A673 (cell line): ENCODE measurements around the gene AHDC1. TPM values are rescaled to one million over a fixed set of nuclear protein-coding genes. Genes with fewer than 3 reads are reported as not detected.

Experiments used
- BruUV-seq: library from RNA; stranded (reverse); fragments of 400-500 nt; replicated peaks from 2 replicates; lab custom pipeline; 2021; lab: Mats Ljungman, UMichigan
- CTCF ChIA-PET: fragments of 300-600 bp; sonication (Branson Sonifier 250); formaldehyde crosslinking; loops from one replicate; lab custom pipeline; 2022; ENCODE audit warnings: antibody characterized with exemption; lab: Charles Lee
- POLR2A ChIA-PET: fragments of 300-600 bp; sonication (Branson Sonifier 250); formaldehyde crosslinking; loops from one replicate; lab custom pipeline; 2022; ENCODE audit warnings: antibody characterized with exemption; ENCODE audit not compliant: low non-redundant PET; lab: Charles Lee
- DNase-seq: peaks from one replicate; pipeline ENCODE4 v3.0.0-alpha.2; 2015; ENCODE audit warnings: low spot score
- H3K27ac ChIP-seq: fragments of 200-600 bp; sonication (generic); 2 replicates; pipeline ENCODE4 v1.5.1; 2016; ENCODE audit warnings: mixed run types, low read depth, mild to moderate bottlenecking, mixed read lengths, antibody characterized with exemption, low read length; ENCODE audit not compliant: poor library complexity, severe bottlenecking
- H3K27me3 ChIP-seq: fragments of 200-600 bp; sonication (generic); replicated peaks from 2 replicates; pipeline ENCODE4 v1.6.1; 2017; ENCODE audit warnings: mixed run types, low read depth, mild to moderate bottlenecking, mixed read lengths, antibody characterized with exemption, low read length; ENCODE audit not compliant: insufficient read depth, poor library complexity
- H3K36me3 ChIP-seq: fragments of 200-600 bp; sonication (generic); 2 replicates; pipeline ENCODE4 v1.6.1; 2016; ENCODE audit warnings: mixed run types, mild to moderate bottlenecking, mixed read lengths, antibody characterized with exemption, low read length; ENCODE audit not compliant: insufficient read depth, poor library complexity, severe bottlenecking
- H3K4me1 ChIP-seq: fragments of 200-600 bp; sonication (generic); 2 replicates; pipeline ENCODE4 v1.6.1; 2017; ENCODE audit warnings: mixed run types, mild to moderate bottlenecking, mixed read lengths, antibody characterized with exemption, low read length; ENCODE audit not compliant: insufficient read depth, poor library complexity, severe bottlenecking
- H3K4me3 ChIP-seq: fragments of 200-600 bp; sonication (generic); 2 replicates; pipeline ENCODE4 v1.5.1; 2016; ENCODE audit warnings: low read depth, mixed run types, mild to moderate bottlenecking, mixed read lengths, low read length; ENCODE audit not compliant: poor library complexity, severe bottlenecking
- H3K9me3 ChIP-seq: fragments of 200-600 bp; sonication (generic); 2 replicates; pipeline ENCODE4 v1.6.1; 2016; ENCODE audit warnings: mixed run types, low read depth, mild to moderate bottlenecking, mixed read lengths, antibody characterized with exemption, low read length; ENCODE audit not compliant: poor library complexity, severe bottlenecking
- CTCF ChIP-seq: fragments of 300-800, 200-600 bp; sonication (generic); conservative IDR thresholded peaks from 2 replicates; pipeline ENCODE4 v1.5.1; 2017; ENCODE audit warnings: low read depth, mild to moderate bottlenecking, antibody characterized with exemption, low read length, moderate library complexity, mixed read lengths
- EZH2 ChIP-seq: fragments of 200-600 bp; sonication (generic); IDR thresholded peaks from 2 replicates; pipeline ENCODE4 v1.6.1; 2017; ENCODE audit warnings: borderline replicate concordance, low read depth, mild to moderate bottlenecking, mixed read lengths, antibody characterized with exemption, low read length; ENCODE audit not compliant: poor library complexity, severe bottlenecking
- intact Hi-C: fragments of 100-400 bp; cut with micrococcal nuclease; formaldehyde crosslinking; loops from one replicate; pipeline ENCODE4 v1.10.0; 2022; ENCODE audit not compliant: unreplicated experiment
- total RNA-seq: library from RNA; stranded (reverse); gene quantifications from 2 replicates; pipeline ENCODE4 v1.2.3, GENCODE V29; 2021

Gene AHDC1
- total RNA-seq, 1 experiment from 2014 or later, result 33.2 TPM

GRCh38 chr1:27520651-27521050 lies 83.3 kb downstream of the AHDC1 start:
- ChIA-PET POLR2A (no interaction called here), CTCF (interaction anchor here (0.5 kb wide), 1 partner anchor 144 kb away, joined by 3 read pairs; no protein-coding TSS in a partner anchor)
- H3K27me3 ChIP-seq, result no peaks in the 10 kb centered on the region
- no peak for DNase-seq
- no peak overlapping the region for H3K27ac ChIP-seq
- no peaks in the 10 kb centered on the region for H3K9me3 ChIP-seq
- no peak for TF ChIP-seq EZH2
- TF ChIP-seq CTCF, result no peak
- H3K4me3 ChIP-seq, result no peak overlapping the region
- peaks cover 33% of the 10 kb centered on the region for H3K4me1 ChIP-seq
- no TSS peak for BruUV-seq
- intact Hi-C loops, result no loop called here
- H3K36me3 ChIP-seq, result no peaks in the 10 kb centered on the region

- H3K27ac ChIP-seq, result no peak overlapping the region
- intact Hi-C loops, result no loop called here
- ChIA-PET POLR2A (interaction anchor here (0.7 kb wide), 1 partner anchor 40 kb away, joined by 3 read pairs; no protein-coding TSS in a partner anchor), CTCF (no interaction called here)
- no peaks in the 10 kb centered on the region for H3K27me3 ChIP-seq
- no peaks in the 10 kb centered on the region for H3K9me3 ChIP-seq
- TF ChIP-seq CTCF (no peak), EZH2 (no peak)
- no TSS peak for BruUV-seq
- peaks cover 23% of the 10 kb centered on the region for H3K4me1 ChIP-seq
- no peaks in the 10 kb centered on the region for H3K36me3 ChIP-seq
- H3K4me3 ChIP-seq, result no peak overlapping the region
- DNase-seq, result no peak
Observed at GRCh38 chr1:27519331-27520258, 84.3 kb downstream of the AHDC1 start.

GRCh38 chr1:27518808-27519207 lies 85.1 kb downstream of the AHDC1 start:
- POLR2A ChIA-PET, result interaction anchor here (0.7 kb wide), 1 partner anchor 39 kb away, joined by 3 read pairs; no protein-coding TSS in a partner anchor
- H3K4me1 ChIP-seq, result peaks cover 16% of the 10 kb centered on the region

More at GRCh38 chr1:27518808-27519207, 85.1 kb downstream of the AHDC1 start:
- TF ChIP-seq EZH2 (no peak), CTCF (no peak)
- H3K4me3 ChIP-seq, result no peak overlapping the region
- CTCF ChIA-PET, result no interaction called here
- no peaks in the 10 kb centered on the region for H3K36me3 ChIP-seq
- no TSS peak for BruUV-seq
- H3K27ac ChIP-seq, result no peak overlapping the region
- H3K27me3 ChIP-seq, result no peaks in the 10 kb centered on the region
- DNase-seq, result no peak
- intact Hi-C loops, result no loop called here
- no peaks in the 10 kb centered on the region for H3K9me3 ChIP-seq
